HEK293 (cell line): Measurements from ENCODE around the gene ACKR4.
"Not testable (repeated sequence)": the region's sequence is repeated elsewhere in the genome, so short reads cannot be mapped to it uniquely, and the experiment has no call there.

Source experiments
- AEBP2 ChIP-seq: fragments of 450-650 bp; formaldehyde crosslinking; IDR thresholded peaks from 2 replicates; pipeline ENCODE4 v1.5.1; 2016; ENCODE audit warnings: missing biosample characterization, missing genetic modification characterization, borderline replicate concordance
- CTCF ChIP-seq: fragments of 450-650 bp; formaldehyde crosslinking; IDR thresholded peaks from 2 replicates; pipeline ENCODE4 v1.5.1; 2016; ENCODE audit warnings: missing biosample characterization, missing genetic modification characterization
- SALL2 ChIP-seq: fragments of 450-650 bp; formaldehyde crosslinking; IDR thresholded peaks from 2 replicates; pipeline ENCODE4 v1.5.0; 2017; ENCODE audit warnings: missing biosample characterization, mild to moderate bottlenecking, missing genetic modification characterization, borderline replicate concordance
- SP7 ChIP-seq: fragments of 450-650 bp; formaldehyde crosslinking; IDR thresholded peaks from 2 replicates; pipeline ENCODE4 v1.5.1; 2016; ENCODE audit warnings: missing biosample characterization, missing genetic modification characterization
- TCF7L2 ChIP-seq: IDR thresholded peaks from 2 replicates; pipeline ENCODE4 v1.6.1; 2011; ENCODE audit warnings: low read depth, mild to moderate bottlenecking, inconsistent platforms, low read length, moderate library complexity, borderline replicate concordance
- ZBTB21 ChIP-seq: fragments of 450-650 bp; formaldehyde crosslinking; IDR thresholded peaks from 2 replicates; pipeline ENCODE4 v1.5.1; 2017; ENCODE audit warnings: missing biosample characterization, missing genetic modification characterization
- ZBTB8A ChIP-seq: fragments of 450-650 bp; formaldehyde crosslinking; IDR thresholded peaks from 2 replicates; pipeline ENCODE4 v1.5.1; 2016; ENCODE audit warnings: missing biosample characterization, missing genetic modification characterization
- ZNF114 ChIP-seq: fragments of 450-650 bp; formaldehyde crosslinking; IDR thresholded peaks from 2 replicates; pipeline ENCODE4 v1.5.0; 2017; ENCODE audit warnings: missing biosample characterization, missing genetic modification characterization
- ZNF26 ChIP-seq: fragments of 450-650 bp; formaldehyde crosslinking; IDR thresholded peaks from 2 replicates; pipeline ENCODE4 v1.5.1; 2016; ENCODE audit warnings: missing biosample characterization, missing genetic modification characterization
- ZNF280D ChIP-seq: fragments of 450-650 bp; formaldehyde crosslinking; IDR thresholded peaks from 2 replicates; pipeline ENCODE4 v1.5.1; 2016; ENCODE audit warnings: missing biosample characterization, missing genetic modification characterization
- ZNF600 ChIP-seq: fragments of 450-650 bp; formaldehyde crosslinking; IDR thresholded peaks from 2 replicates; pipeline ENCODE4 v1.5.1; 2016; ENCODE audit warnings: missing biosample characterization, missing genetic modification characterization

GRCh38 chr3:132606620-132607019 lies 9.6 kb downstream of the ACKR4 start:
- not testable (repeated sequence) for TF ChIP-seq CTCF (tag by site-specific recombination); ZBTB8A (tag by site-specific recombination); ZNF26 (tag by site-specific recombination); SALL2 (tag by site-specific recombination); AEBP2 (tag by site-specific recombination); SP7 (tag by site-specific recombination); ZBTB21 (tag by site-specific recombination); ZNF114; TCF7L2; ZNF600; ZNF280D (tag by site-specific recombination)
